Testis (tissue), 3 donors: ENCODE data around the gene MPDU1. TPM values are rescaled to one million over a fixed set of nuclear protein-coding genes. Genes with fewer than 3 reads are reported as not detected.

Source experiments
- DNase-seq: peaks from one replicate; pipeline ENCODE4 v3.0.0-alpha.2; 2019
- H3K27ac ChIP-seq, 2 donors: fragments of 200-600 bp; sonication (generic); one replicate each; pipeline ENCODE4 v1.5.1; 2019
- H3K27me3 ChIP-seq: fragments of 200-600 bp; sonication (generic); one replicate; pipeline ENCODE4 v1.5.1; 2019
- H3K36me3 ChIP-seq: fragments of 200-600 bp; sonication (generic); one replicate; pipeline ENCODE4 v1.5.1; 2017; ENCODE audit warnings: low read depth; ENCODE audit errors: missing control alignments
- H3K4me1 ChIP-seq: fragments of 200-600 bp; sonication (generic); one replicate; pipeline ENCODE4 v1.5.1; 2019
- H3K4me3 ChIP-seq, 2 donors: fragments of 200-600 bp; sonication (generic); one replicate each; pipeline ENCODE4 v1.5.1; 2017 to 2019
- H3K9me3 ChIP-seq: fragments of 200-600 bp; sonication (generic); one replicate; pipeline ENCODE4 v1.5.1; 2017
- POLR2A ChIP-seq: fragments of 450-650 bp; IDR thresholded peaks from one replicate; pipeline ENCODE4 v1.6.1; 2017; ENCODE audit warnings: antibody characterized with exemption, mild to moderate bottlenecking, moderate library complexity
- whole genome bisulfite sequencing, 2 donors: methylation state at CpG; one replicate each; pipeline ENCODE4 v1.1.5; 2018; 5-methylcytosine and 5-hydroxymethylcytosine counted together
- intact Hi-C: fragments of 100-400 bp; cut with DNase I; formaldehyde crosslinking; loops from one replicate; pipeline ENCODE4 v1.15.1; 2023; ENCODE audit warnings: low total_unique reads
- polyA plus RNA-seq: library from polyadenylated mRNA; stranded (reverse); fragments of 350-450 nt; fragmentation: Illumina TruSeq; extraction: RNeasy Lipid Tissue Mini Kit (QIAGEN cat#74804); gene quantifications from one replicate; pipeline ENCODE4 v1.2.3, GENCODE V29; 2014; ENCODE audit warnings: low read depth, low replicate concordance; ENCODE audit not compliant: insufficient read depth
- total RNA-seq, 2 donors: library from RNA; depleted of rRNA; stranded (reverse); fragments of >200 nt; gene quantifications; one replicate each; pipeline ENCODE4 v1.2.3, GENCODE V29; 2016
- TF ChIP-seq, protein P1 (sequence below), 3 experiments: fragments of 450-650 bp in 2 of 3; fragments of 200-600 bp in 1 of 3; sonication (generic) in 1 of 3; IDR thresholded peaks; one replicate each; pipeline ENCODE4 v1.5.1; 2016 to 2019; ENCODE audit warnings: antibody characterized with exemption in 3 of 3, mild to moderate bottlenecking in 2 of 3, moderate library complexity in 1 of 3

The MPDU1 gene
- total and polyA plus RNA-seq, 3 donors from 2014 or later = 55.7 to 88.7 (median 60.9) TPM

DNA sequence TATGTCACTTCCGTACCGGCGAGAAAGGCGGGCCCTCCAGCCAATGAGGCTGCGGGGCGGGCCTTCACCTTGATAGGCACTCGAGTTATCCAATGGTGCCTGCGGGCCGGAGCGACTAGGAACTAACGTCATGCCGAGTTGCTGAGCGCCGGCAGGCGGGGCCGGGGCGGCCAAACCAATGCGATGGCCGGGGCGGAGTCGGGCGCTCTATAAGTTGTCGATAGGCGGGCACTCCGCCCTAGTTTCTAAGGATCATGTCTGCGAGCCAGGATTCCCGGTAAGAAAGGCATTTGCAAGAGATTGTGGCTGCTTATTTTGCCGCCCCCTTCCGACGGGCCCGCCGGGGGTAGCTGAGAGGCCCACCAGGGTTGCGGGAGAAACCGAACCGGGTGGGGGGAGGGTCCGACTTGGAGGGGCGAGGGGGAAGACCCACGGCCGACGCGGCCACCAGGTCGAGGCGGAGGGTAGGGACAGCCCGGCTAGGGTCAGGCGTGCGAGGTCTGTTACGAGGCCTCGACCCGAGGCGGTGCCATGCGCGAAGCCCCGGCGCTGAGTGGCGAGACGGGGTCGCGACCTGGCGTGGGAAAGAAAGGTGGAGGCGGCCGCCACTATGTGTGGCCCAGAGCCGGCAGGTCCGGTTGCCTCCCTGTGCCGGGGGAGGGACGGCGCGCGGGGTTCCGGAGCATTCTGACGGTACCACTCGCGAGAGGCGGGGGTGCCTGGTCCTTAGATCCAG is 10.9 kb upstream of the MPDU1 start:
- H3K36me3 ChIP-seq = no peaks in the 10 kb centered on the region
- intact Hi-C loops = no loop called here
- DNase-seq = peak; percentile 100
- no peaks in the 10 kb centered on the region for H3K9me3 ChIP-seq
- H3K27ac ChIP-seq = peak overlapping the region; percentile 99
- no peaks in the 10 kb centered on the region for H3K27me3 ChIP-seq
- TF ChIP-seq, protein P1, sequence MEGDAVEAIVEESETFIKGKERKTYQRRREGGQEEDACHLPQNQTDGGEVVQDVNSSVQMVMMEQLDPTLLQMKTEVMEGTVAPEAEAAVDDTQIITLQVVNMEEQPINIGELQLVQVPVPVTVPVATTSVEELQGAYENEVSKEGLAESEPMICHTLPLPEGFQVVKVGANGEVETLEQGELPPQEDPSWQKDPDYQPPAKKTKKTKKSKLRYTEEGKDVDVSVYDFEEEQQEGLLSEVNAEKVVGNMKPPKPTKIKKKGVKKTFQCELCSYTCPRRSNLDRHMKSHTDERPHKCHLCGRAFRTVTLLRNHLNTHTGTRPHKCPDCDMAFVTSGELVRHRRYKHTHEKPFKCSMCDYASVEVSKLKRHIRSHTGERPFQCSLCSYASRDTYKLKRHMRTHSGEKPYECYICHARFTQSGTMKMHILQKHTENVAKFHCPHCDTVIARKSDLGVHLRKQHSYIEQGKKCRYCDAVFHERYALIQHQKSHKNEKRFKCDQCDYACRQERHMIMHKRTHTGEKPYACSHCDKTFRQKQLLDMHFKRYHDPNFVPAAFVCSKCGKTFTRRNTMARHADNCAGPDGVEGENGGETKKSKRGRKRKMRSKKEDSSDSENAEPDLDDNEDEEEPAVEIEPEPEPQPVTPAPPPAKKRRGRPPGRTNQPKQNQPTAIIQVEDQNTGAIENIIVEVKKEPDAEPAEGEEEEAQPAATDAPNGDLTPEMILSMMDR (IDR thresholded peaks at IDR 0.05) = peak in 1 of 3 experiments; percentile 15
- TF ChIP-seq POLR2A = peak; percentile 89
- peak overlapping the region; percentile 100 for H3K4me3 ChIP-seq
- H3K4me1 ChIP-seq = peaks cover 17% of the 10 kb centered on the region
- 1% methylated on average over 39 to 68 of the region's 73 CpGs for WGBS, 2 donors

DNA sequence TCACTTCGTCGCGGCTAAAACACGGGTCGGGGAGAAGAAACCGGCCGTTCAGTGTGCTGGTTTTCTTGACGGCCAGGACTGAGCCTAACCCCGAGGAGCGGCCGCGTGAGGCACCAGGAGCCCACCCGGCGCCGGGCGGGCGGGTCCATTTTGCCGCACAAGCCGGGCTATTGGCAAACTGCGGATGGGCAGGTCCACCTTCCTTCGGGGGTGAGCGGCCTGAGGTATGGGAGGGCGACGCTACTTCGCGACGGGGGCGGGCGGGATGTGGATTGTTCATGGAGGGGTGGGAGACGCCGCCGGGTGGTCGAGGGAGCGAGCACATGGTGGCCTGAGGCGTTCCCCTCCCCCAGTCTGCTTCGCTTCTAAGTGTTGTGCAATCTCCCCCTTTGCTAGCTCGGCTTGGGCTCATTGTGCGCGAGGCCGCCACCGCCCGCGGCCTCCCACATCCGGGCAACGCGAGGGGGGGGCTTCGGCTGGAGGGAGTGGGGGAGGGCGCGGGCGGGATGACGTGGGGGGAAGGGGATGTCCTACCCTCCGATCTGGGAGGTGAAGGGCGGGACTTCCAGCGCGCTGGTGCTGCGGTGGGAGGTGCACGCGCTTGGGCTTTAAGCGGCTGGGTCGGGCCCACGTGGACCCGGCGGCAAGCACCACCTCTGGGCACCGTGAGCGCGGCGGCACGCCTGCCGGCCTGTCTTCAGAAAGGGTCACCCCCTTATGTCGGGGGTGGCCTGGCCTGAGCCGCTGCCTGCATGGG is 10.2 kb upstream of the MPDU1 start:
- intact Hi-C loops = no loop called here
- H3K4me1 ChIP-seq = peaks cover 17% of the 10 kb centered on the region
- peak overlapping the region; percentile 99 for H3K27ac ChIP-seq
- H3K36me3 ChIP-seq = no peaks in the 10 kb centered on the region
- peak overlapping the region; percentile 100 for H3K4me3 ChIP-seq
- H3K27me3 ChIP-seq = no peaks in the 10 kb centered on the region
- peak; percentile 27 for TF ChIP-seq POLR2A
- TF ChIP-seq, protein P1 (IDR thresholded peaks at IDR 0.05) = no peak
- peak; percentile 94 for DNase-seq
- no peaks in the 10 kb centered on the region for H3K9me3 ChIP-seq
- WGBS, 2 donors = 0% methylated on average over 71 of the region's 71 CpGs; no CpG with 5 or more reads in 1 of the 2 donors

DNA sequence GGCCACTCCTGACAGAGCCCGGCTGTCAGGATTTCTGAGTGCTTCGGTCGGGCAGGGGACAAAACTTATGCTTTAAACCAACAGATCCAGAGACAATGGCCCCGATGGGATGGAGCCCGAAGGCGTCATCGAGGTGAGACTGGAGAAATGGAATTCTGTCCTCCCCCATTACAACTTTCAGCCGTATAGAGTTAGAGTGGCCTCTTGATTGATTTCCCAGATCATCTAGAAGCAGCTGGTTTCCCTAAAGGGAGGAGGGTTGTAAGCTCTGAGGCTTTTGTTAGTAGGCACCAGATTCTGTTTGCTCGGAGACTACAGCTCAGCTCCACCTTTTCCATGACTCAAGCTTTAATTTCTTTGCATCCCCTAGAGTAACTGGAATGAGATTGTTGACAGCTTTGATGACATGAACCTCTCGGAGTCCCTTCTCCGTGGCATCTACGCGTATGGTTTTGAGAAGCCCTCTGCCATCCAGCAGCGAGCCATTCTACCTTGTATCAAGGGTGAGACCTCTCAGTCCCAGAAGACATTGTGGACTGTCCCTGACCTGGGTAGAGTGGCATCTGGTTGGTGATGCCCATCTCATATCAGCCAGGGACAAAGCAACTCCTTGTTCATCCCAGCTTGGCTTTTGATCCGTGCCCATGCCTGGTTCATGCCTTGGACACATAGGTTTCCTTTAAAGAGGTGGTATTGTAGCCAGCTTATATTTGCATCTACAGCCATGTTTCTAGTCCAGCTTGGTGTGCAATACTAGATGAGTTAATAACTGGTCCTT is 9.3 kb upstream of the MPDU1 start:
- no peak for DNase-seq
- peak overlapping the region; percentile 100 for H3K4me3 ChIP-seq
- H3K9me3 ChIP-seq = no peaks in the 10 kb centered on the region
- WGBS, 2 donors = 15 to 25% methylated on average over 14 to 15 of the region's 15 CpGs
- peak overlapping the region in 1 of 2 donors; percentile 99 for H3K27ac ChIP-seq
- intact Hi-C loops = no loop called here
- no peaks in the 10 kb centered on the region for H3K36me3 ChIP-seq
- H3K4me1 ChIP-seq = peaks cover 21% of the 10 kb centered on the region
- H3K27me3 ChIP-seq = no peaks in the 10 kb centered on the region
- TF ChIP-seq POLR2A = no peak

DNA sequence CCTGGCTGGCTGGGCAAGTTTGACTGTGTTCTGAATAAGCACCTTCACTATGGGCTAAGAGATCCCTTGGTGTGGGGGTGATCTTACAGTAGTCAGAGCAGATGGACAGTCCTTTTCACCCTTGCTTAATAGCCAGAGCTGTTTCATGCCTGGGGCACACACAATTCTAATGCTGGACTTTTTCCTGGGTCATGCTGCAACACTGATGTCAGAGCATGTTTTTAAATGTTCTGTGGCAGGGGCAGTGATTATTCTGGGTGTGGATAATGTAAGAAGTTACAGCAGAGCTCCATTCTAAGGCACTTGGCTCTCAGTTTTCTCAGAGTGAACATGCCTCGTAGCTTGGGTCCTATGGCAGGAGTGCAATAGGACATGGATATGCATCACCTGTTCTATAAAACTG is 8.2 kb upstream of the MPDU1 start:
- peaks cover 25% of the 10 kb centered on the region for H3K4me1 ChIP-seq
- no peak for TF ChIP-seq POLR2A
- TF ChIP-seq, protein P1 (IDR thresholded peaks at IDR 0.05) = no peak
- no peaks in the 10 kb centered on the region for H3K27me3 ChIP-seq
- H3K4me3 ChIP-seq = no peak overlapping the region
- intact Hi-C loops = no loop called here
- H3K27ac ChIP-seq = no peak overlapping the region
- WGBS, 2 donors = 43 to 80% methylated on average over 1 of the region's 1 CpG
- H3K36me3 ChIP-seq = no peaks in the 10 kb centered on the region
- no peak for DNase-seq
- no peaks in the 10 kb centered on the region for H3K9me3 ChIP-seq

DNA sequence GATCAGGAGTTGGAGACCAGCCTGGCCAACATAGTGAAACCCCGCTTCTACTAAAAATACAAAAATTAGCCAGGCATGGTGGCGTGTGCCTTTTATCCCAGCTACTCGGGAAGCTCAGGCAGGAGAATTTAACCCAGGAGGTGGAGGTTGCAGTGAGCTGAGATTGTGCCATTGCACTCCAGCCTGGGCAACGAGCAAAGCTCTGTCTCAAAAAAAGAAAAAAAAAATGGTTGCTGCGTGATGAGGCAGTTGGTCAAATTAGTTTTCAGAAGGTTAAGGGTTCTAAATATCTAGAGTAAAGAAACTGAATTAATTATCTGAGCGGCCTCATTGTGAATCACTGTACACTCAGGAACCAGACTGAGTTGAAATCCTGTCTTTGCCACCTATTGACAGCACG is 7.7 kb upstream of the MPDU1 start:
- H3K9me3 ChIP-seq = no peaks in the 10 kb centered on the region
- 65 to 71% methylated on average over 7 of the region's 7 CpGs for WGBS, 2 donors
- TF ChIP-seq POLR2A = no peak
- TF ChIP-seq, protein P1 (IDR thresholded peaks at IDR 0.05) = no peak
- no peak overlapping the region for H3K4me3 ChIP-seq
- no peaks in the 10 kb centered on the region for H3K36me3 ChIP-seq
- intact Hi-C loops = no loop called here
- H3K27me3 ChIP-seq = no peaks in the 10 kb centered on the region
- DNase-seq = no peak
- no peak overlapping the region for H3K27ac ChIP-seq
- peaks cover 25% of the 10 kb centered on the region for H3K4me1 ChIP-seq
